B cell (primary cell): Measurements from ENCODE around the gene ARHGAP45. TPM values are rescaled to one million over a fixed set of nuclear protein-coding genes. Genes with fewer than 3 reads are reported as not detected.
"Not testable (repeated sequence)": the region's sequence is repeated elsewhere in the genome, so short reads cannot be mapped to it uniquely, and the experiment has no call there.

ENCODE experiments used
- ATAC-seq: fragments of 200-7000 bp; cut with Tn5 transposase; one replicate; pipeline ENCODE4 v1.10.0; 2021; ENCODE audit warnings: low read depth, mild to moderate bottlenecking, moderate number of reproducible peaks, moderate library complexity
- CTCF ChIA-PET: fragments of 350-600 bp; sonication (Branson Sonifier 250); formaldehyde crosslinking; loops from one replicate; lab custom pipeline; 2021; ENCODE audit warnings: antibody characterized with exemption, inconsistent platforms; lab: Charles Lee
- POLR2A ChIA-PET: fragments of 350-600 bp; sonication (Branson Sonifier 250); formaldehyde crosslinking; loops from one replicate; lab custom pipeline; 2021; ENCODE audit warnings: antibody characterized with exemption; lab: Charles Lee
- DNase-seq: peaks from one replicate; pipeline ENCODE4 v3.0.0; 2013
- H2AFZ ChIP-seq: 2 replicates; pipeline ENCODE4 v1.6.1; 2012; ENCODE audit warnings: mild to moderate bottlenecking, low read depth, low read length; ENCODE audit not compliant: insufficient read depth, poor library complexity, severe bottlenecking
- H3K27ac ChIP-seq, 2 donors: 1 replicate in 1 of 2; 2 replicates in 1 of 2; pipeline ENCODE4 v1.5.1; 2012 to 2013; ENCODE audit warnings: low read length in 2 of 2, mild to moderate bottlenecking in 2 of 2, moderate library complexity in 1 of 2
- H3K27me3 ChIP-seq, 4 experiments: fragments of 200-600 bp in 1 of 4; sonication (generic) in 1 of 4; replicated peaks in 1 of 4; 1 replicate in 2 of 4; 2 replicates in 2 of 4; pipeline versions ENCODE4 v1.6.1 to v1.7.0; 2013 to 2016; ENCODE audit warnings: low read length in 3 of 4, mild to moderate bottlenecking in 2 of 4, mixed read lengths in 1 of 4, moderate library complexity in 1 of 4; ENCODE audit not compliant: insufficient read depth in 4 of 4, control insufficient read depth in 3 of 4; ENCODE audit errors: control extremely low read depth in 1 of 4
- H3K36me3 ChIP-seq, 2 experiments: replicated peaks in 1 of 2; 1 replicate in 1 of 2; 2 replicates in 1 of 2; pipeline versions ENCODE4 v1.6.1 to v1.7.1; 2013; ENCODE audit warnings: low read length in 1 of 2; ENCODE audit not compliant: insufficient read depth in 2 of 2, control insufficient read depth in 1 of 2; ENCODE audit errors: control extremely low read depth in 1 of 2, extremely low read depth in 1 of 2
- H3K4me1 ChIP-seq, 2 donors: fragments of 200-600 bp in 1 of 2; sonication (generic) in 1 of 2; 1 replicate in 1 of 2; 2 replicates in 1 of 2; pipeline versions ENCODE4 v1.5.1 to v1.6.1; 2013 to 2017; ENCODE audit warnings: low read length in 2 of 2; ENCODE audit not compliant: control insufficient read depth in 2 of 2, insufficient read depth in 2 of 2
- H3K4me2 ChIP-seq: replicated peaks from 2 replicates; pipeline ENCODE3; 2012; ENCODE audit warnings: mild to moderate bottlenecking, low read depth, low read length; ENCODE audit not compliant: poor library complexity, severe bottlenecking
- H3K4me3 ChIP-seq, 5 experiments: fragments of 200-600 bp in 1 of 5; sonication (generic) in 1 of 5; 1 replicate in 3 of 5; 2 replicates in 2 of 5; pipeline versions ENCODE4 v1.5.1 to v1.7.0; 2011 to 2016; ENCODE audit warnings: low read length in 4 of 5, mild to moderate bottlenecking in 4 of 5, low read depth in 2 of 5, control low read depth in 1 of 5, moderate library complexity in 1 of 5; ENCODE audit not compliant: insufficient read depth in 1 of 5; ENCODE audit errors: control extremely low read depth in 1 of 5, extremely low read depth in 1 of 5
- H3K79me2 ChIP-seq: fragments of 200-600 bp; sonication (generic); one replicate; pipeline ENCODE4 v1.6.0; 2016; ENCODE audit warnings: low read length; ENCODE audit not compliant: control insufficient read depth, insufficient read depth
- H3K9ac ChIP-seq: fragments of 200-600 bp; sonication (generic); 2 replicates; pipeline ENCODE4 v1.6.1; 2017; ENCODE audit warnings: mild to moderate bottlenecking, low read length, moderate library complexity
- H3K9me3 ChIP-seq, 3 donors: one replicate each; pipeline versions ENCODE4 v1.6.1 to v1.7.1; 2013; ENCODE audit warnings: low read length in 2 of 3; ENCODE audit not compliant: control insufficient read depth in 2 of 3, insufficient read depth in 1 of 3; ENCODE audit errors: control extremely low read depth in 1 of 3
- H4K20me1 ChIP-seq: 2 replicates; pipeline ENCODE4 v1.6.0; 2012; ENCODE audit warnings: mild to moderate bottlenecking, low read length; ENCODE audit not compliant: insufficient read depth, control insufficient read depth, poor library complexity, severe bottlenecking
- H3K27ac Mint-ChIP-seq: one replicate; pipeline ENCODE4 v1.8.0; 2021; ENCODE audit warnings: mixed read lengths
- H3K27me3 Mint-ChIP-seq: one replicate; pipeline ENCODE4 v1.8.0; 2021; ENCODE audit warnings: mixed read lengths
- H3K4me1 Mint-ChIP-seq: one replicate; pipeline ENCODE4 v1.8.0; 2021; ENCODE audit warnings: mixed read lengths
- H3K4me3 Mint-ChIP-seq: one replicate; pipeline ENCODE4 v1.8.0; 2021; ENCODE audit warnings: mixed read lengths
- H3K9me3 Mint-ChIP-seq: one replicate; pipeline ENCODE4 v1.8.0; 2022; ENCODE audit warnings: mixed read lengths; ENCODE audit not compliant: insufficient read depth
- EZH2 ChIP-seq: IDR thresholded peaks from 2 replicates; pipeline ENCODE4 v1.6.1; 2012; ENCODE audit warnings: borderline replicate concordance, low read depth, mild to moderate bottlenecking, moderate library complexity, low read length; ENCODE audit not compliant: insufficient read depth, poor library complexity, severe bottlenecking
- WGBS: methylation state at CpG from one replicate; pipeline ENCODE4 v1.1.5; 2013; ENCODE audit warnings: missing lambda C conversion rate; ENCODE audit not compliant: insufficient coverage; 5-methylcytosine and 5-hydroxymethylcytosine counted together
- intact Hi-C: fragments of 100-400 bp; cut with micrococcal nuclease; formaldehyde crosslinking; loops from one replicate; pipeline ENCODE4 v1.10.0; 2022
- polyA plus RNA-seq: library from polyadenylated mRNA; depleted of rRNA; stranded (reverse); fragments of >200 nt; gene quantifications from 2 replicates; pipeline ENCODE4 v1.2.3, GENCODE V29; 2012
- total RNA-seq, 2 donors: library from RNA; stranded (reverse); fragments of 120-200 nt in 1 of 2; gene quantifications; 1 replicate in 1 of 2; 2 replicates in 1 of 2; pipeline versions ENCODE4 v1.2.3 to v1.2.4, GENCODE V29; 2013 to 2022
- TF ChIP-seq, protein P1 (sequence below): fragments of 200-600 bp; IDR thresholded peaks from one replicate; pipeline ENCODE4 v1.8.0; 2022; ENCODE audit warnings: antibody characterized with exemption, mild to moderate bottlenecking

ARHGAP45 gene
- total and polyA plus RNA-seq, 2 donors (not counting 1 experiment from before 2014, with no cell fraction given): 488 to 490 TPM

GRCh38 chr19:1020868-1021425 lies 46.0 kb upstream of the ARHGAP45 start, which contains the start of gene TMEM259:
Gene TMEM259 (minus strand): TSS chr19:1021123. CDS start chr19:1020996, 127 bp downstream.
- Histone ChIP-seq H3K79me2 (peaks cover 52% of the 10 kb centered on the region), H3K9ac (peak within 1 kb of the TSS; percentile 95), H2AFZ (peak within 1 kb of the TSS; percentile 56), H4K20me1 (peaks cover 47% of the 10 kb centered on the region), H3K36me3 (peaks cover 0 to 5% of the 10 kb centered on the region in 2 experiments), H3K27ac (peak within 1 kb of the TSS; percentile 98 to 99), H3K4me2 (peak within 1 kb of the TSS; percentile 99), H3K4me1 (peaks cover 42 to 60% of the 10 kb centered on the region in 2 donors), H3K4me3 (peak within 1 kb of the TSS; percentile 62 to 94 (median 87)), H3K9me3 (no peaks in the 10 kb centered on the region), H3K27me3 (no peaks in the 10 kb centered on the region)
- ATAC-seq: peak; percentile 87
- under 1% methylated on average over 60 of the region's 68 CpGs for WGBS
- Mint-ChIP-seq H3K4me1 (peaks cover 45% of the 10 kb centered on the region), H3K27me3 (no peaks in the 10 kb centered on the region), H3K27ac (peak within 1 kb of the TSS; percentile 100), H3K9me3 (no peaks in the 10 kb centered on the region), H3K4me3 (peak within 1 kb of the TSS; percentile 89)
- ChIA-PET CTCF (interaction anchor here (0.7 to 2.9 kb wide), 4 partner anchors 17 to 46 kb away, joined by 3 to 20 read pairs (median 5); partner anchors contain the start of genes ARHGAP45 and WDR18), POLR2A (interaction anchor here (0.5 to 2.0 kb wide), 12 partner anchors 17 to 1065 kb away, joined by 3 to 12 read pairs (median 4); partner anchors contain the start of genes ABCA7 and ARHGAP45)
- intact Hi-C loops: loop anchor here (1.0 to 10.0 kb wide), 7 partner anchors 19 to 224 kb away; partner anchors contain the start of genes ABCA7, ATP5F1D, MIDN and POLR2E
- DNase-seq: peak; percentile 99
- TF ChIP-seq, protein P1, sequence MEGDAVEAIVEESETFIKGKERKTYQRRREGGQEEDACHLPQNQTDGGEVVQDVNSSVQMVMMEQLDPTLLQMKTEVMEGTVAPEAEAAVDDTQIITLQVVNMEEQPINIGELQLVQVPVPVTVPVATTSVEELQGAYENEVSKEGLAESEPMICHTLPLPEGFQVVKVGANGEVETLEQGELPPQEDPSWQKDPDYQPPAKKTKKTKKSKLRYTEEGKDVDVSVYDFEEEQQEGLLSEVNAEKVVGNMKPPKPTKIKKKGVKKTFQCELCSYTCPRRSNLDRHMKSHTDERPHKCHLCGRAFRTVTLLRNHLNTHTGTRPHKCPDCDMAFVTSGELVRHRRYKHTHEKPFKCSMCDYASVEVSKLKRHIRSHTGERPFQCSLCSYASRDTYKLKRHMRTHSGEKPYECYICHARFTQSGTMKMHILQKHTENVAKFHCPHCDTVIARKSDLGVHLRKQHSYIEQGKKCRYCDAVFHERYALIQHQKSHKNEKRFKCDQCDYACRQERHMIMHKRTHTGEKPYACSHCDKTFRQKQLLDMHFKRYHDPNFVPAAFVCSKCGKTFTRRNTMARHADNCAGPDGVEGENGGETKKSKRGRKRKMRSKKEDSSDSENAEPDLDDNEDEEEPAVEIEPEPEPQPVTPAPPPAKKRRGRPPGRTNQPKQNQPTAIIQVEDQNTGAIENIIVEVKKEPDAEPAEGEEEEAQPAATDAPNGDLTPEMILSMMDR: no peak
- no peak for TF ChIP-seq EZH2

- H3K27me3 ChIP-seq, H3K4me3 ChIP-seq, H3K9me3 Mint-ChIP-seq, H3K27me3 Mint-ChIP-seq, ATAC-seq, H3K9ac ChIP-seq, POLR2A ChIA-PET, H3K36me3 ChIP-seq, H3K4me3 Mint-ChIP-seq, H3K9me3 ChIP-seq, H2AFZ ChIP-seq, DNase-seq, H3K27ac ChIP-seq, H3K4me2 ChIP-seq: not testable (repeated sequence)
- H3K4me1 ChIP-seq: peaks cover 18 to 38% of the 10 kb centered on the region in 2 donors
- peak overlapping the region; percentile 37 for H3K27ac Mint-ChIP-seq
- H3K79me2 ChIP-seq: peaks cover 52% of the 10 kb centered on the region
- CTCF ChIA-PET: interaction anchor here (1.1 to 2.9 kb wide), 7 partner anchors 14 to 82 kb away, joined by 3 to 20 read pairs (median 3); partner anchors contain the start of gene WDR18
- WGBS: 97% methylated on average over 4 of the region's 5 CpGs
- H4K20me1 ChIP-seq: peaks cover 42% of the 10 kb centered on the region
- intact Hi-C loops: loop anchor here (10.0 kb wide), 1 partner anchor 221 kb away; the partner anchor contains the start of genes ATP5F1D and MIDN
- peaks cover 32% of the 10 kb centered on the region for H3K4me1 Mint-ChIP-seq
Measured at GRCh38 chr19:1023883-1024188, 43.1 kb upstream of the ARHGAP45 start.

GRCh38 chr19:1025080-1025479 lies 41.9 kb upstream of the ARHGAP45 start:
- H3K4me3 ChIP-seq, H3K27me3 ChIP-seq, ATAC-seq, H3K9ac ChIP-seq, DNase-seq, H3K27ac ChIP-seq, H3K9me3 Mint-ChIP-seq, H3K4me2 ChIP-seq, H2AFZ ChIP-seq, H3K27me3 Mint-ChIP-seq, H3K9me3 ChIP-seq, H3K36me3 ChIP-seq: not testable (repeated sequence)
- Histone ChIP-seq H3K4me1 (peaks cover 14 to 38% of the 10 kb centered on the region in 2 donors), H4K20me1 (peaks cover 40% of the 10 kb centered on the region), H3K79me2 (peaks cover 49% of the 10 kb centered on the region)
- intact Hi-C loops: loop anchor here (10.0 kb wide), 1 partner anchor 220 kb away; the partner anchor contains the start of genes ATP5F1D and MIDN
- WGBS: no CpG with 5 or more reads among the region's 6 CpGs
- peak overlapping the region; percentile 35 for H3K4me3 Mint-ChIP-seq
- POLR2A ChIA-PET: interaction anchor here (0.7 to 6.9 kb wide), 4 partner anchors 14 to 106 kb away, joined by 3 to 91 read pairs (median 18); partner anchors contain the start of gene ABCA7
- H3K27ac Mint-ChIP-seq: peak overlapping the region; percentile 35
- CTCF ChIA-PET: interaction anchor here (1.2 to 2.4 kb wide), 5 partner anchors 16 to 65 kb away, joined by 3 to 11 read pairs (median 4); partner anchors contain the start of gene ARHGAP45
- peaks cover 27% of the 10 kb centered on the region for H3K4me1 Mint-ChIP-seq
